Measurements from ENCODE around the gene CR1L.

DNA sequence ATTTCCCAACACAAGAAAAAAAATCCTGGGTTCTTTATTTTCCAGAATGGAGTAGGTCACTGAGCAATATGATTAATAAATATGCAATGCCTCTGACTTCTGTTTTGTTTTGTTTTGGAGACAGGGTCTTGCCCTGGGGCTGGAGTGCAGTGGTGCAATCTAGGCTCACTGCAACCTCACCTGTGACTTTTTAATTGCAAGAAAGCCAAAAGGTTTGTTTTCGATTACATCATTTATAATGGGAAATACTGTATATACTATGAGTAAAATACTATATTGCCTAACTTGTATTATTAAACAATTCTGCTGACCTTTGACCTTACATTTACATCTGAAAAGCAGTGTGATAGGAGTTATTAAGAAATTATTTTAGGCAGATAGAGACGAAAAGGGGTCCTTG lies 95.3 kb downstream of the CR1L start:
- TF ChIP-seq, protein P1, sequence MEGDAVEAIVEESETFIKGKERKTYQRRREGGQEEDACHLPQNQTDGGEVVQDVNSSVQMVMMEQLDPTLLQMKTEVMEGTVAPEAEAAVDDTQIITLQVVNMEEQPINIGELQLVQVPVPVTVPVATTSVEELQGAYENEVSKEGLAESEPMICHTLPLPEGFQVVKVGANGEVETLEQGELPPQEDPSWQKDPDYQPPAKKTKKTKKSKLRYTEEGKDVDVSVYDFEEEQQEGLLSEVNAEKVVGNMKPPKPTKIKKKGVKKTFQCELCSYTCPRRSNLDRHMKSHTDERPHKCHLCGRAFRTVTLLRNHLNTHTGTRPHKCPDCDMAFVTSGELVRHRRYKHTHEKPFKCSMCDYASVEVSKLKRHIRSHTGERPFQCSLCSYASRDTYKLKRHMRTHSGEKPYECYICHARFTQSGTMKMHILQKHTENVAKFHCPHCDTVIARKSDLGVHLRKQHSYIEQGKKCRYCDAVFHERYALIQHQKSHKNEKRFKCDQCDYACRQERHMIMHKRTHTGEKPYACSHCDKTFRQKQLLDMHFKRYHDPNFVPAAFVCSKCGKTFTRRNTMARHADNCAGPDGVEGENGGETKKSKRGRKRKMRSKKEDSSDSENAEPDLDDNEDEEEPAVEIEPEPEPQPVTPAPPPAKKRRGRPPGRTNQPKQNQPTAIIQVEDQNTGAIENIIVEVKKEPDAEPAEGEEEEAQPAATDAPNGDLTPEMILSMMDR (conservative IDR thresholded peaks at IDR 0.05 in 1 of 2, IDR thresholded peaks at IDR 0.05 in 1 of 2; ENCODE audit: low read depth in 1 of 2, low read length in 2 of 2), result no peak
- no peak for TF ChIP-seq EZH2 (IDR thresholded peaks at IDR 0.05; ENCODE audit: low read length, missing control alignments)
